ENCODE measurements around the gene SAMD7.

SAMD7 gene

GRCh38 chr3:169879845-169880575 is 31.4 kb upstream of the SAMD7 start:
- 0 out of 2 replicates have a peak, but pooled peaks cover 3% of the 10 kb centered on the region for H3K9me3 ChIP-seq (ENCODE audit: control insufficient read depth, insufficient read depth, low read depth, low read length)
- H3K4me1 ChIP-seq (ENCODE audit: control insufficient read depth, insufficient read depth, low read length) = no peaks in the 10 kb centered on the region
- H3K27ac ChIP-seq (ENCODE audit: low read depth, low read length) = no peak overlapping the region
- H3K9ac ChIP-seq (ENCODE audit: low read length) = no peak overlapping the region
- H3K36me3 ChIP-seq (ENCODE audit: control insufficient read depth, insufficient read depth, low read length) = no peaks in the 10 kb centered on the region
- H3K27me3 ChIP-seq (ENCODE audit: control insufficient read depth, insufficient read depth, low read length) = no peaks in the 10 kb centered on the region
- H3K4me3 ChIP-seq (ENCODE audit: low read depth, low read length) = no peak overlapping the region

GRCh38 chr3:169880576-169881250 is 30.7 kb upstream of the SAMD7 start:
- H3K27me3 ChIP-seq (ENCODE audit: control insufficient read depth, insufficient read depth, low read length) = no peaks in the 10 kb centered on the region
- no peak overlapping the region for H3K9ac ChIP-seq (ENCODE audit: low read length)
- 0 out of 2 replicates have a peak, but pooled peaks cover 2% of the 10 kb centered on the region for H3K4me1 ChIP-seq (ENCODE audit: control insufficient read depth, insufficient read depth, low read length)
- no peaks in the 10 kb centered on the region for H3K9me3 ChIP-seq (ENCODE audit: control insufficient read depth, insufficient read depth, low read depth, low read length)
- no peak overlapping the region for H3K4me3 ChIP-seq (ENCODE audit: low read depth, low read length)
- H3K27ac ChIP-seq (ENCODE audit: low read depth, low read length) = no peak overlapping the region
- no peaks in the 10 kb centered on the region for H3K36me3 ChIP-seq (ENCODE audit: control insufficient read depth, insufficient read depth, low read length)

- H3K27ac ChIP-seq (ENCODE audit: low read depth, low read length) = no peak overlapping the region
- no peak overlapping the region for H3K9ac ChIP-seq (ENCODE audit: low read length)
- no peaks in the 10 kb centered on the region for H3K36me3 ChIP-seq (ENCODE audit: control insufficient read depth, insufficient read depth, low read length)
- H3K27me3 ChIP-seq (ENCODE audit: control insufficient read depth, insufficient read depth, low read length) = no peaks in the 10 kb centered on the region
- H3K4me3 ChIP-seq (ENCODE audit: low read depth, low read length) = no peak overlapping the region
- no peaks in the 10 kb centered on the region for H3K9me3 ChIP-seq (ENCODE audit: control insufficient read depth, insufficient read depth, low read depth, low read length)
- H3K4me1 ChIP-seq (ENCODE audit: control insufficient read depth, insufficient read depth, low read length) = 0 out of 2 replicates have a peak, but pooled peaks cover 4% of the 10 kb centered on the region
These were observed 24.7 kb upstream of the SAMD7 start for GRCh38 chr3:169886671-169887070.

DNA sequence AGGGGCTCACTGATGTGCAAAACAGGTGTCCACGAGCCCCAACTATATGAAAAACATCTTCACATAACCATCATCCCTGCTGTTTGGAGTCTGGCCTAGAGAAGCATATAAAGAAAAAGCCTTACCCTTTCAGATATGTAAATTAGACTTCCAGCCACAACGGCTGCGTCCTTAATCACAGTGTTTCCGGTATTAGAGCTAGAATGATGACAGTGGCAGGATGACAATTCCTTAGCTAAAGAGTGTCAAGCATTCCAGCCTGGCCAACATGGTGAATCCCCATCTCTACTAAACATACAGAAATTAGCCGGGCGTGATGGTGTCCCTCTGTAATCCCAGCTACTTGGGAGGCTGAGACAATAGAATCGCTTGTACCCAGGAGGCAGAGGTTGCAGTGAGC is 19.5 kb upstream of the SAMD7 start:
- Histone ChIP-seq H3K4me3 (ENCODE audit: low read depth, low read length) (no peak overlapping the region), H3K4me1 (ENCODE audit: control insufficient read depth, insufficient read depth, low read length) (no peaks in the 10 kb centered on the region), H3K9me3 (ENCODE audit: control insufficient read depth, insufficient read depth, low read depth, low read length) (no peaks in the 10 kb centered on the region), H3K27ac (ENCODE audit: low read depth, low read length) (no peak overlapping the region), H3K27me3 (ENCODE audit: control insufficient read depth, insufficient read depth, low read length) (no peaks in the 10 kb centered on the region), H3K36me3 (ENCODE audit: control insufficient read depth, insufficient read depth, low read length) (no peaks in the 10 kb centered on the region), H3K9ac (ENCODE audit: low read length) (no peak overlapping the region)

- H3K9me3 ChIP-seq (ENCODE audit: control insufficient read depth, insufficient read depth, low read depth, low read length) = no peaks in the 10 kb centered on the region
- H3K4me3 ChIP-seq (ENCODE audit: low read depth, low read length) = no peak overlapping the region
- no peaks in the 10 kb centered on the region for H3K27me3 ChIP-seq (ENCODE audit: control insufficient read depth, insufficient read depth, low read length)
- H3K36me3 ChIP-seq (ENCODE audit: control insufficient read depth, insufficient read depth, low read length) = no peaks in the 10 kb centered on the region
- no peak overlapping the region for H3K27ac ChIP-seq (ENCODE audit: low read depth, low read length)
- no peaks in the 10 kb centered on the region for H3K4me1 ChIP-seq (ENCODE audit: control insufficient read depth, insufficient read depth, low read length)
- H3K9ac ChIP-seq (ENCODE audit: low read length) = no peak overlapping the region
These were observed 17.3 kb upstream of the SAMD7 start for GRCh38 chr3:169894110-169894509.

- Histone ChIP-seq H3K36me3 (ENCODE audit: control insufficient read depth, insufficient read depth, low read length) (no peaks in the 10 kb centered on the region), H3K9me3 (ENCODE audit: control insufficient read depth, insufficient read depth, low read depth, low read length) (no peaks in the 10 kb centered on the region), H3K9ac (ENCODE audit: low read length) (no peak overlapping the region), H3K4me3 (ENCODE audit: low read depth, low read length) (no peak overlapping the region), H3K4me1 (ENCODE audit: control insufficient read depth, insufficient read depth, low read length) (no peaks in the 10 kb centered on the region), H3K27ac (ENCODE audit: low read depth, low read length) (no peak overlapping the region), H3K27me3 (ENCODE audit: control insufficient read depth, insufficient read depth, low read length) (no peaks in the 10 kb centered on the region)
These were observed 16.3 kb upstream of the SAMD7 start for GRCh38 chr3:169895072-169895471.

DNA sequence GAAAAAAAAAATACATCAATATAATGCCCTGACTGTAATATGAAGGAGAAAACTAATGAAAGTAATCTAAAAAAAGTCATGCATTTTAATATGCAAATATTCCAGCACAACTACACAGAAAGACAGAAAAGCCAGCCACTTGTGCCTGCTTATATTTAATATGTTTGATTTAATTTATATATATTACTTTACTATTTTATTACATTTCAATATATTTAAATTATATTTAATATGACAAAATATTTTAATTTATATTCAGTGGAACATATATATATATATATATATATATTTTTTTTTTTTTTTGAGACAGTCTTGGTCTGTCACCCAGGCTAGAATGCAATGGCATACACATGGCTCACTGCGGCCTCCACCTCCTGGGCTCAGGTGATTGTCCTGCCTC is 14.1 kb upstream of the SAMD7 start:
- no peak overlapping the region for H3K4me3 ChIP-seq (ENCODE audit: low read depth, low read length)
- peaks cover 15% of the 10 kb centered on the region for H3K9me3 ChIP-seq (ENCODE audit: control insufficient read depth, insufficient read depth, low read depth, low read length)
- H3K27me3 ChIP-seq (ENCODE audit: control insufficient read depth, insufficient read depth, low read length) = no peaks in the 10 kb centered on the region
- no peaks in the 10 kb centered on the region for H3K36me3 ChIP-seq (ENCODE audit: control insufficient read depth, insufficient read depth, low read length)
- H3K4me1 ChIP-seq (ENCODE audit: control insufficient read depth, insufficient read depth, low read length) = no peaks in the 10 kb centered on the region
- no peak overlapping the region for H3K9ac ChIP-seq (ENCODE audit: low read length)
- no peak overlapping the region for H3K27ac ChIP-seq (ENCODE audit: low read depth, low read length)

GRCh38 chr3:169901453-169901852 is 9.9 kb upstream of the SAMD7 start:
- Histone ChIP-seq H3K4me1 (ENCODE audit: control insufficient read depth, insufficient read depth, low read length) (no peaks in the 10 kb centered on the region), H3K9ac (ENCODE audit: low read length) (no peak overlapping the region), H3K4me3 (ENCODE audit: low read depth, low read length) (no peak overlapping the region), H3K27me3 (ENCODE audit: control insufficient read depth, insufficient read depth, low read length) (no peaks in the 10 kb centered on the region), H3K36me3 (ENCODE audit: control insufficient read depth, insufficient read depth, low read length) (no peaks in the 10 kb centered on the region), H3K9me3 (ENCODE audit: control insufficient read depth, insufficient read depth, low read depth, low read length) (peaks cover 36% of the 10 kb centered on the region), H3K27ac (ENCODE audit: low read depth, low read length) (no peak overlapping the region)

DNA sequence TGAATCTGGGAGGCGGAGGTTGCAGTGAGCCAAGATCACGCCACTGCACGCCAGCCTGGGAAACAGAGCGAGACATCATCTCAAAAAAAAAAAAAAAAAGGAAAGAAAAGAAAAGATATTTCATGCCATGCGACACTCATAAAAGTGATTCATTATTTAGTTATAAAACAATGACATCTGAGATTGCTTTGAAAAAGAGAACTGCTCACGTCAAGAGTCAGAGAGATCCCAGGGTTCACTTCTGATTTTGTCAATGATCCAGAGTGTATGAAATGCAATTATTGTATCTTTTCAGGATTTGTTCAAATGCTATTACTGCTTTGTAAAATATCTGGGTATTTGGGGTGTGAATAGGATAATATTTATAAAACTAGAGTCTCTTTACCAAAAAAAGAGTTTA is 6.0 kb upstream of the SAMD7 start:
- Histone ChIP-seq H3K9ac (ENCODE audit: low read length) (no peak overlapping the region), H3K4me1 (ENCODE audit: control insufficient read depth, insufficient read depth, low read length) (peaks cover 16% of the 10 kb centered on the region), H3K27me3 (ENCODE audit: control insufficient read depth, insufficient read depth, low read length) (no peaks in the 10 kb centered on the region), H3K27ac (ENCODE audit: low read depth, low read length) (no peak overlapping the region), H3K4me3 (ENCODE audit: low read depth, low read length) (no peak overlapping the region), H3K36me3 (ENCODE audit: control insufficient read depth, insufficient read depth, low read length) (no peaks in the 10 kb centered on the region), H3K9me3 (ENCODE audit: control insufficient read depth, insufficient read depth, low read depth, low read length) (peaks cover 36% of the 10 kb centered on the region)

- Histone ChIP-seq H3K27ac (ENCODE audit: low read depth, low read length) (no peak overlapping the region), H3K4me3 (ENCODE audit: low read depth, low read length) (no peak overlapping the region), H3K9me3 (ENCODE audit: control insufficient read depth, insufficient read depth, low read depth, low read length) (peaks cover 18% of the 10 kb centered on the region; the same call in 1 of the 2 replicates), H3K27me3 (ENCODE audit: control insufficient read depth, insufficient read depth, low read length) (no peaks in the 10 kb centered on the region), H3K36me3 (ENCODE audit: control insufficient read depth, insufficient read depth, low read length) (no peaks in the 10 kb centered on the region), H3K9ac (ENCODE audit: low read length) (no peak overlapping the region), H3K4me1 (ENCODE audit: control insufficient read depth, insufficient read depth, low read length) (peaks cover 16% of the 10 kb centered on the region)
These were observed 3.9 kb upstream of the SAMD7 start for GRCh38 chr3:169907476-169907875.

GRCh38 chr3:169907944-169908343 is 3.4 kb upstream of the SAMD7 start:
- H3K9me3 ChIP-seq (ENCODE audit: control insufficient read depth, insufficient read depth, low read depth, low read length) = peaks cover 14% of the 10 kb centered on the region; the same call in 1 of the 2 replicates
- no peak overlapping the region for H3K9ac ChIP-seq (ENCODE audit: low read length)
- H3K4me1 ChIP-seq (ENCODE audit: control insufficient read depth, insufficient read depth, low read length) = peaks cover 16% of the 10 kb centered on the region
- H3K4me3 ChIP-seq (ENCODE audit: low read depth, low read length) = no peak overlapping the region
- H3K27ac ChIP-seq (ENCODE audit: low read depth, low read length) = no peak overlapping the region
- no peaks in the 10 kb centered on the region for H3K27me3 ChIP-seq (ENCODE audit: control insufficient read depth, insufficient read depth, low read length)
- no peaks in the 10 kb centered on the region for H3K36me3 ChIP-seq (ENCODE audit: control insufficient read depth, insufficient read depth, low read length)

All from HUES6 (cell line).